Measurements from ENCODE around the gene TNFSF4. TPM values are rescaled to one million over a fixed set of nuclear protein-coding genes. Genes with fewer than 3 reads are reported as not detected.

The TNFSF4 gene
- total RNA-seq, 1 experiment from 2014 or later: 0.89 TPM

DNA sequence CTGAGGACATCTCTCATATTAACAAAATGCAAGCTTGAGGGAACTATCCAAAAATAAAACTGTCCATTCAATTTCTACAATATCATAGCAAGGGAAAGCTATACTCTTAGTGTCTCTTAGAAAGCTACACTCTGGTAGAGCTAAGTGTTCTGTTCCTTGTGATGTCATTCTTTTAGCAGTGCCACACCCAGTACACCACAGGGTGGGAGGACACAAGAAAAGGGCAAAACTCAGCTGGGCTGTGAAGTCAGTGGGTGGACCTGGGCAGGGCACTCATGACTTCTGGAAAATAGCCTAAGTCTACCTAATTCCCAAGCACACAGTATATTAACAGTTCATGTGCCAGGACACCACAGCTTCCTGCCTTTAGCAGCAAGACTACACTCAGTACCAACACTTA is 42.2 kb upstream of the TNFSF4 start:
- Histone ChIP-seq H3K27me3 (ENCODE audit: insufficient read depth, low read length) (no peaks in the 10 kb centered on the region), H3K9me2 (ENCODE audit: insufficient read depth) (no peaks in the 10 kb centered on the region), H3K36me3 (ENCODE audit: control insufficient read depth in 1 of 2, insufficient read depth in 2 of 2, low read length in 2 of 2) (no peaks in the 10 kb centered on the region), H3K4me2 (ENCODE audit: low read length) (no peak overlapping the region), H3K9me3 (ENCODE audit: control insufficient read depth in 1 of 2, insufficient read depth in 1 of 2, low read depth in 1 of 2, low read length in 2 of 2) (no peaks in the 10 kb centered on the region), H3K4me1 (ENCODE audit: control insufficient read depth in 1 of 2, insufficient read depth in 2 of 2, low read length in 2 of 2) (peaks cover 0 to 8% of the 10 kb centered on the region in 2 experiments; a peak in 2 of 4 replicates), H3K4me3 (replicated peaks in 1 of 2; ENCODE audit: low read depth in 1 of 2, low read length in 2 of 2) (no peak overlapping the region), H2AFZ (ENCODE audit: low read depth, low read length, poor library complexity, severe bottlenecking) (no peak overlapping the region), H3K27ac (ENCODE audit: low read depth, low read length) (no peak overlapping the region), H3K9ac (ENCODE audit: low read length) (no peak overlapping the region), H4K20me1 (ENCODE audit: insufficient read depth) (no peaks in the 10 kb centered on the region), H3K79me2 (ENCODE audit: insufficient read depth, low read length) (no peaks in the 10 kb centered on the region)
- intact Hi-C loops (cut with micrococcal nuclease): no loop called here
- ATAC-seq (no peak), DNase-seq (ENCODE audit: low read depth, low spot score) (no peak)
- ChIA-PET RAD21 (ENCODE audit: low non-redundant PET in 1 of 2, low total read pairs in 2 of 2, uncharacterized antibody in 2 of 2, unreplicated experiment in 2 of 2) (no interaction called here), CTCF (no interaction called here), POLR2A (no interaction called here)
- TF ChIP-seq CEBPB (IDR thresholded peaks at IDR 0.05; ENCODE audit: low read depth): no peak
- TF ChIP-seq MAX (IDR thresholded peaks at IDR 0.05): no peak
- no peak for TF ChIP-seq EZH2phosphoT487 (IDR thresholded peaks at IDR 0.05; ENCODE audit: borderline replicate concordance)
- no peak for TF ChIP-seq ZFX (IDR thresholded peaks at IDR 0.05)
- no peak for TF ChIP-seq EGR1 (IDR thresholded peaks at IDR 0.05; ENCODE audit: low read depth)
- no peak for TF ChIP-seq ZBTB33 (IDR thresholded peaks at IDR 0.05; ENCODE audit: extremely low read depth, insufficient replicate concordance, low read length)
- TF ChIP-seq CTCF (IDR thresholded peaks at IDR 0.05 in 2 of 3, conservative IDR thresholded peaks at IDR 0.05 in 1 of 3; ENCODE audit: borderline replicate concordance in 1 of 3, insufficient read depth in 1 of 3, low read depth in 2 of 3, low read length in 2 of 3): no peak
- no TSS peak for BruUV-seq (replicated peaks)
